ENCODE data around the gene ITGB1. TPM values are rescaled to one million over a fixed set of nuclear protein-coding genes. Genes with fewer than 3 reads are reported as not detected.

ITGB1 gene
- total and polyA plus RNA-seq, 9 of the 15 experiments (the other 6 are each of a cell fraction or from before 2014, with no cell fraction given): 40.2 to 194 (median 155) TPM

- TF ChIP-seq MAZ (CRISPR knock-in tag; conservative IDR thresholded peaks at IDR 0.05 in 1 of 2, IDR thresholded peaks at IDR 0.05 in 1 of 2) (peak; percentile 93 to 96), ZFP91 (CRISPR knock-in tag; IDR thresholded peaks at IDR 0.05) (no peak), ZNF165 (CRISPR knock-in tag; IDR thresholded peaks at IDR 0.05; ENCODE audit: borderline replicate concordance) (no peak), ASH1L (IDR thresholded peaks at IDR 0.05; ENCODE audit: borderline replicate concordance, low read depth, partially characterized antibody) (no peak), C11orf30 (IDR thresholded peaks at IDR 0.05; ENCODE audit: low read depth) (no peak; the same call in 1 of the 2 replicates), SMARCA5 (IDR thresholded peaks at IDR 0.05) (no peak), KHSRP (IDR thresholded peaks at IDR 0.05) (no peak), USF2 (CRISPR knock-in tag; IDR thresholded peaks at IDR 0.05) (no peak), ZNF707 (CRISPR knock-in tag; conservative IDR thresholded peaks at IDR 0.05) (no peak), MBD1 (CRISPR knock-in tag; IDR thresholded peaks at IDR 0.05) (no peak), XRCC4 (IDR thresholded peaks at IDR 0.05; ENCODE audit: extremely low read depth, insufficient read depth, insufficient read length) (no peak), SRSF9 (IDR thresholded peaks at IDR 0.05; ENCODE audit: borderline replicate concordance, low read depth, low read length) (no peak), GATAD2A (IDR thresholded peaks at IDR 0.05) (0 out of 2 replicates have a peak, but pooled peaks have one; percentile 39), TCF7L2 (IDR thresholded peaks at IDR 0.05; ENCODE audit: low read depth, low read length) (no peak), NR1H2 (CRISPR knock-in tag; IDR thresholded peaks at IDR 0.05) (no peak), POLR2AphosphoS2 (IDR thresholded peaks at IDR 0.05; ENCODE audit: low read length) (no peak), FOXO4 (CRISPR knock-in tag; IDR thresholded peaks at IDR 0.05) (no peak), BRF1 (IDR thresholded peaks at IDR 0.05; ENCODE audit: borderline replicate concordance, extremely low read depth, insufficient read length) (no peak), CTBP1 (IDR thresholded peaks at IDR 0.05; ENCODE audit: borderline replicate concordance) (peak; percentile 93), FOXA1 (IDR thresholded peaks at IDR 0.05; ENCODE audit: borderline replicate concordance) (no peak), EHMT2 (IDR thresholded peaks at IDR 0.05) (no peak), ZFP36 (IDR thresholded peaks at IDR 0.05; ENCODE audit: low read depth, low read length, partially characterized antibody) (no peak), HCFC1 (IDR thresholded peaks at IDR 0.05; ENCODE audit: low read depth, low read length) (no peak; the same call in 1 of the 2 replicates), MYNN (IDR thresholded peaks at IDR 0.05) (no peak), MYNN (CRISPR knock-in tag; IDR thresholded peaks at IDR 0.05) (no peak)
Observed at GRCh38 chr10:32958085-32959005, at the start of gene ITGB1 (continued).
